Amygdala (tissue), 56 donors: ENCODE measurements around the gene GOLGA8Q.
"Not testable (repeated sequence)": the region's sequence is repeated elsewhere in the genome, so short reads cannot be mapped to it uniquely, and the experiment has no call there.

Source experiments
- DNase-seq, 56 donors: peaks; one replicate each; lab custom pipeline; 2025; lab: John Stamatoyannopoulos, UW

The GOLGA8Q gene

DNA sequence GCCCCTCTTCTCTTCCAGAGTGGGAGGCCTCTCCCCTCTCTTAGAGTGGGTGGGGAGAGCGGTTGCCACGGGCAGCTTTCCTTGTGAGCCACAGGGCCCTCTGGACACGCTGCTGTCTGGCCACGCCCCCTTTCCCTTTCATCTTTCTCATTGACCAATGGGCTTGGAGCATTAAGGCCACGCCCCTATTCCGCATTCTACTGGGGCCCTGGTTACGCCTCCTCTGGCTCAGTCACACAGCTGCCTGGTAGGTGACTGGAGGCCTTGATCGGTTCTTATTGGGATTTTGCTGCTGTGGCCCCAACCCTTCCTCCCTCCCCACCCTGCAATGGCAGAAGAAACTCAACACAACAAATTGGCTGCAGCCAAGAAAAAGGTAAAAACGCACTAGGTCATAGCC is at the start of gene GOLGA8Q:
Gene GOLGA8Q (plus strand): TSS at position 301 of the 400 bp plus-strand sequence. CDS start 28 bp downstream, at position 329.
- not testable (repeated sequence) for DNase-seq

DNA sequence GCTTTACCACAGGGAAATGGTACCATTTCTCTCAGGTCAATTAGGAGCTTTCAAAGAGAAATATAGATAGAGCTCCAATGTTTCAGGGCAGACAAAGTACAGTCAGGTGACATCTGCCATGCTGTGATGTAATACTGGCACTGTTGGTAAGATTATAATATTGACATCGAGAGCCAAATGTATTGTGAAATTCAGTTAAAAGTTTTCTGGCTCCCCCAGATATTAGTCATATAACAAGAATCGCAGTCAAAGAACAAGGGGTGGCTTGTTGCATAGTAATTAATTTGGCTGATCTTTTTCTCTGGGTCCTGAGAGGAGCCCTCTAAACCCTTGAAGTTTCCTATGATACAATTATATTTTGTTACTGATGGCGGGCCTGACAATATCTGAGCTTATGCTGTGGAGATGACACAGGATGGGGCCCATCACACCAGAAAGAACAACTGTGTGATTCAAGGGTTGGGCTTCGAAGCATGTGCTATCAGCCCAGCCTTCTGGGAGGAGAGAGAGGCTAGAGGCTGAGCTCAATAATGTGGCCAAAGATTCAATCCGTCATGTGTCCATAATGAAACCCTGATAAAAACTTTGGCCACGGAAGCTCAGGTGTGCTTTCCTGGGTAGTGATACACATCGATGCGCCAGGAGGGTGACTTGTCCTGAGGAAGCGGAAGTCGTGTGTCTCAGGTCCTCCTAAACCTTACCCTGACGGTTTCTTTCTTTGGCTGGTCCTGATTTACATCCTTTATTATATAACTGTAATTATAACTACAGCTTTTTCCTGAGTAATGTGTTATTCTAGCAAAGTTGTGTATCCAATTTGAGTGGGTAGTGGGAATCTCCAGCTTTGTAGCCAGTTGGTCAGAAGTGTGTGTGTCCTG is 48.7 kb upstream of the GOLGA8Q start:
- not testable (repeated sequence) for DNase-seq

GRCh38 chr15:30504162-30504843 is 47.5 kb upstream of the GOLGA8Q start:
- DNase-seq: not testable (repeated sequence)

- not testable (repeated sequence) for DNase-seq
Measured at GRCh38 chr15:30514545-30514944, 37.3 kb upstream of the GOLGA8Q start.

DNA sequence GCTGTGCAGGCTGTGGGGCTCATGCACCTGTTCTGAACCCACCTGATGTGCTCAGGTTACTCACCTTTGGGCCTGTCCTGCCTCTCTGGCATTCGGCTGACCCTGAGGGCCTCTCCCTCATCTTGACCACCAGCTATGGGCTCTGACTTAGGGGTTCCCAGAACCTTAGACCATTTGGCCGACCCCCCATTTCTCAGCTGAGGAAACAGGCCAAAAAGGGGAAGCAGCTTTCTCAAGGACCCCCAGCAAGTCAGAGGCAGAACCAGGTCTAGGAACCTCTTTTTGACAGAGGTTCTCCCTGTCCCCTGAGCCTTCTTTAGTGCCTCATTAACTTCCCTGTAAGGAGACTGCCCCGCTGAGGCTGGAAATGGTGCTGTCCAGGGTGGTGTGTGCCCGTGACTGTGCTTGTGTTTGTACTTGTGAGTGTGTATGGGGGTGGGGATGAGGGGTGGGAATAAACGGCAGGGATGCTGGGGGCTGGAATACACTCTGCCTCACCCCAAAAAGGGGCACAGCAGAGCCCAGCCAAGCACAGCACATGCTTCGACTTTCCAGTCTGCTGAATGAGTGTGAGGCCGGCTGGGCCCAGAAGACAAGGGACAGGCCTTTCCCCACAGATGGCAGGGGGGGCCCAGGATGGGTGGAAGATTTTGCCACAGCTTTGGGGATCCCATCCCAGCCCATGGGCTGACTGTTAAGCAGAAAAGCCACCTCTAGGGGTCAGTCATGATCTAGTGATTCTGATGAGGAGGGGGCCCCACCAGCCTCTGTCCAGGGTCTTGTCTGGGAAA is 28.2 kb upstream of the GOLGA8Q start:
- DNase-seq: not testable (repeated sequence)

DNA sequence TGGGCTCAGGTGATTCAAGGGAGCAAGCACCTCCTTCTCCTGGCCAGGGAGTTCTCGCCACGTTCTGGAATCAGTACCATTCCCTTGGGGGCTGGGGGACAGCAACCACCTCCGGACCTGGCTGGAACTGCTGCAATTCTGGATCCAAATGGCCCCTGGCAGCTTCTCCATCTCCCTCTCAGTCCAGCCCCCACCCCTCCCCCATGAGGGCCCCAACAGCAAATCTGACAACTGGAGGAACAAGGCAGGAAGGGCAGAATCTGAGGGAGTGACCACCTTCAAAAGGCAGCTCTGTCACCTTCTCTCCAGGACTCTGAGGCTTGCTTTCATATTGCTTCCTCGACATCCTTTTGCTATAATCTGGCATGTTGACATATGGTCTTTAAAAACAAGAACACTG is 25.9 kb upstream of the GOLGA8Q start:
- DNase-seq: not testable (repeated sequence)

DNA sequence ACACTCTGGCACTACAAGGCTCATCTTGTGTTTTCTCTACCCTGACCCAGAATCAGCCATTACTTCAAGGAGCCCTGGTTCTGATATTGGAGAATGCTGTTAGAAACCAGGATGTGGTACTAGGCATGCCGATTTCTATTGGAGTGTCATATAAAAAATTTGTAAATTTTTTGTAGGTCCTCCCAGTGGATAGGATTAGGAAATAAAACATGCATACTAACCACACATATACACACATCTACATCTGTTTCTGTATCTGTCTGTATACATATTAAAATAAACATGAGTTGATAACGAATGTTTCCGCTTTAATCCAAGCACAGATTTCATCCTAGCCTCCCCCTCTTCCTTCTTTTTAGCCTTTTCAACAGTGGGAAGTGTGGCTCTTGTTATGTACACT is 22.8 kb upstream of the GOLGA8Q start:
- not testable (repeated sequence) for DNase-seq

DNA sequence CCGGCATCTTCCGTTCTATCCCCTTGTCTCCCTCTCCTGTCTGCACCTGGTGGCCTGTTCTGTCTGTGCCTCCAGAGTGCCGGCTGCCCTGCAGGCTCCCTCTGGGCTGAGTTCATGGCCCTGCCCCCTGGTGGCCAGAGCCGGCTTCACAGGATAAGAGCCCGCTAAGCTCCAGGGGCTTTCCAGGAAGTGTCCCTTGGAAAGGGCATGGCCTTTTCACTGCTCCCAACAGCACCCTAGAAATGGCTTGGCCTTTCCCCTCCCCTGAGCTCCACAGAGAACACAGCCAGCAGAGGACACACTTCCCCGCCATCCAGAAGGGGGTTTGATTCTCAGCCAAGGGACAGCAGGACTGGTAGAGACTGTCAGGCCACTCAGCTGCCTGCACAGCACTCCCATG is 15.1 kb downstream of the GOLGA8Q start:
- not testable (repeated sequence) for DNase-seq

- DNase-seq: not testable (repeated sequence)
Measured at GRCh38 chr15:30573012-30573491, 21.2 kb downstream of the GOLGA8Q start.

GRCh38 chr15:30579394-30579970 is 27.6 kb downstream of the GOLGA8Q start:
- DNase-seq: not testable (repeated sequence)

- DNase-seq: not testable (repeated sequence)
Measured at GRCh38 chr15:30580716-30581115, 28.9 kb downstream of the GOLGA8Q start.

GRCh38 chr15:30598953-30599352 is 47.1 kb downstream of the GOLGA8Q start:
- not testable (repeated sequence) for DNase-seq

GRCh38 chr15:30603796-30604195 is 51.9 kb downstream of the GOLGA8Q start, which contains the start of gene GOLGA8H:
GOLGA8H (plus strand) TSS chr15:30604028; CDS start chr15:30604126, 98 bp downstream.
- not testable (repeated sequence) for DNase-seq
